ENCODE results near the gene DBNDD2.

Gene DBNDD2

DNA sequence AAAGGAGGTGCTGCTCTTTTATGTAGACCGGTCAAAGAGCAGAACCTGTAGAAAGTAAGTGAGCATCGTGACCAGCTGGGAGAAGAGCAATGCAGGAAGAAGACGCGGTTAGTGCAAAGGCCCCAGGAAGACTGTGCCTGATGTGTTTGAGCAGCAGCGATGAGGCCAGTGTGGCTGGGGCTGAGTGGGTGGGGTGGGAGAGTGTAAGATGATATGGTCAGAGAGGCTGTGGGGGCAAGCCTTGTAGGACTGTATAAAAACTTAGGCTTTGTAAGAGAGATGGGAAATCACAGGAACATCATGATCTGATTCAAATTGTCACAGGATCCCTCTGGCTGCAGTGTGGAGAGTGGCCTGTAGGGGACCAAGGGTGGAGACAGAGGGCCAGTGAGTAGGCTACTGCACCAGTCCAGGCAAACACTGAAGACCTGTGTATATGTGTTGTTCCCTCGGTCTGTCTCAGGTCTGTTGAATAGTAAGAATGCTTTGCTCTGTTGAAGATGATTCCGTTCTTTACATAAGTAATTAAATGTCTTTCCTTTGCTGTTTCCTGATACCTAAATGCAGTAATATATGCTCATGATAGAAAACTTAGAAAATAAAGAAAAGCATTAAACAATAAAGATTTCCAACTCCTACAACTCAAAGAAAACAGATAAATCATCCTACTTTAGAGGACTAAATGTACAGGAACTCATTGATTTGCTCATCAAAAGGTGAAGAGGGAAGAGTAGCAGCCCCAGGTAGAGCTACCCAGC is 37.9 kb downstream of the DBNDD2 start:
- in situ Hi-C loops (cut with MboI; ENCODE audit: low sequenced_read_pairs), result loop anchor here (10.0 kb wide), 1 partner anchor 329 kb away; no protein-coding TSS in a partner anchor

DNA sequence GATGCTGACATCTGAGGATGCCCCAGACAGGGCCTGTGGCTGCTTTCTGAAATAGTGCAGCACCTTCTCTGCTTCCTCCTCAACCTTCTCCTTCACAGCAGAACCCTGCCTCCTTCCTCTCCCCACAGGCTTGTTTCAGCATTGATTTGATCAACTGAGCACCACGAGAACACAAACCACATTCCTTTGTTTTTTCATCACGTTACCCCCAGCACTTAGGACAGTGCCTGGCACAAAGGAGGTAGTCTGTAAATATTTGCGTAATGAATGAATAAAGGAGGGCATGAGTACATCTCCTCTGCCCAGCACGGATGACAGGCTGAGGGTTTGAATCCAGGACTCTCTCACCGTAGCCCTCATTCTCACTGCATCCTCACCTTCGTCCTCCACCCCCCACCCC is 40.2 kb downstream of the DBNDD2 start:
- in situ Hi-C loops (cut with MboI; ENCODE audit: low sequenced_read_pairs), result loop anchor here (10.0 kb wide), 1 partner anchor 327 kb away; no protein-coding TSS in a partner anchor

DNA sequence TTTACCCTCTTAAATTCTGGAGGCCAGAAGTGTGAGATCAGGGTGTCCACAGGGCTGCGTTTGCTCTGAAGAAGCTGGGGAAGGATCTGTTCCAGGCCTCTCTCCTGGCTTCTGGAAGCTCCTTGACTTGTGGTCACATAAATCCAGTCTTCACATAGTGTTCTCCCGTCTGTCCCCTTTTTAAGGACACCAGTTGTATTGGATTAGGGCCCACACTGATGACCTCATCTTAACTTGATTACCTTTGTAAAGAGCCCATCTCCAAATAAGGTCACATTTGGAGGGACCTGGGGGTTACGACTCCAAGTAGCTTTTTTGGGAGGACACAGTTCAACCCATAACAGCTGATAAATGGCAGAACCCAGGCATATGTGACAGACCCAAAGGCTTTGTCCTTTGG is 41.4 kb downstream of the DBNDD2 start:
- in situ Hi-C loops (cut with MboI; ENCODE audit: low sequenced_read_pairs), result loop anchor here (10.0 kb wide), 1 partner anchor 325 kb away; no protein-coding TSS in a partner anchor

DNA sequence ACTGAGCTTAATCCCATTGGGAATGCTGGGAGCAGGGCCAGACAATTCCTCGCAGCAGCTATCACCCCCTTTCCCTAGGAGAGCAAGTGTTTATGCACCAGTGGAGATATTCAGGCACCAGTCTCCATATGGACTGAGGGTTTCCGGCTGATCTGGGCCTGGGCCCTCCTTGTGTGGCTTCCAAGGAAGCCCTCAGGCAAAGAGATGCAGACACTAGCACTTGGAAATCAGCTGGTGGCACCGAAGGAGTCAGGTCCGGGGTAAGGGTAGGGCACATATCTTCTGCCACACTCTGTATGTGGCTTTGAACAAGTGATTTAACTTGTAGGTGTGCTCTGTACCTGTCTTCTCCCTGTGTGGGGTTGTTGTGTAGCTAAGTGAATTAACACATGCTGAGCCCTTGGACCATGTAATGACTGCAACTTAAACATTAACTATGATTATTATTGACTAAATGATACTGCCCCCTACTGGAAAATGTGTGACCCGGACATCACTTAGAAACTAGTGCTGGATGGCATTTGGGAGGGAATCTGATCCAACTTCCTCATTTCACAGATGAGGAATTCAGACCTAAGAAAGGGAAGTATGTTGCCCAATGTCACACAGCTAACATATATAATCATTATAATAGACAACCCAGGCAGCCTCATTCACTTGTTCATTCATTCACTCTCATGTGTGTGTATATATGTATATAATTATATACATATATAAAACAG is 42.2 kb downstream of the DBNDD2 start:
- in situ Hi-C loops (cut with MboI; ENCODE audit: low sequenced_read_pairs), result no loop called here

DNA sequence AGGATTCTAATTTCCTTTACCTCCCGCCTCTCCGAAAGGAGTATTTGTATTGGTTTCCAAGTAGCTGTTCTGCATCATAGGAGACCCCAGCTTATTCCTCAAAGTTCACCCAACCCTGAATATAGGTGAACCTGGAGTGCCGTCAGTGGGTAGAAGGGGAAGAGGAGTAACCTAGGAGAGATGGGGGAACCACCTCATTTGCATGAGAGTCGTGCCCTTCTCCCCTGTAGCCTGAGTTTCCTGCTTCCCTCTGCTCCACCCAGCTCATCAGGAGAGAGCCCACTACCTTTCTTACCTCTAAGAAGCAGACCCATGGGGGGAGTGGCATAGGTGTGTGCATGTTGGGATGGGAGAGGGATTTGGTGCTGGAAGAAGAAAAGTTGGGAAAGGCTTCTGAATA is 44.1 kb downstream of the DBNDD2 start:
- in situ Hi-C loops (cut with MboI; ENCODE audit: low sequenced_read_pairs), result no loop called here

DNA sequence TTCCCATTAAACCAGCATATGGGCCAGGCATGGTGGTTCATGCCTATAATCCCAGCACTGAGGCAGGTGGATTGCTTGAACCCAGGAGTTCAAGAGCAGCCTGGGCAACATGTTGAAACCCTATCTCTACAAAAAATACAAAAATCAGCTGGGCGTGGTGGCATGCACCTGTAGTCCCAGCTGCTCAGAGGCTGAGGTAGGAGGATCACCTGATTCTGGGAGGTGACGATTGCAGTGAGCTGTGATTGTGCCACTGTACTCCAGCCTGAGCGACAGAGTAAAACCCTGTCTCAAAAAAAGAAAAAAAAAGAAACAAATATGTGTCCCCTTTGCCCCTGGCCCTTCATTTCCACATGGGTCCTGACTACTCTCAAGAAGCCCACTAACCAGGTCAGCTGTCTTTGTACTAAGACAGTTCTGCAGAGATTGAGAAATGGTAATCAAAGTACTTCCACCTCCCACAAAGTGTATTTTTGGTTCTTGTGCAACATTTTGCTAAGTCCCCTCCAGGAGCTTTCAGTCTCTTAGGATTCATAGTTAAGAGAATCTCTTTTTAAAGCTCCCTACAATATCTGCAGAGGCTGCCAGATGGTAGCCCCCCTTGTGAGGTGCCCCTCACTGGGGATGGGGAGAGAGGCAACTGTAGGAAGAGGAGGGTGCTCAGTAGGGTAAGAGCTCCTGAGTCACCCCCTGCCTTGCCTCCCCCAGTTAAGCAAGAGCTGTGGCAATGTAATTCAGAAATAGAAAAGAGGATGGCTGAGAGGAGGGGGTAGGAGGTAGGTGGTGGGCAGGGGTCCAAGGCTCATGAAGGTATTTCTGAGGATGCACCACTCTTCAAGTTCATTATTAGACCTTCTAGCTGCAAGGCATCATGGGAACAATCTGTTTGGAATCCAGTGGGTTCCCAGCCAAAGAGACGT is 44.9 kb downstream of the DBNDD2 start:
- in situ Hi-C loops (cut with MboI; ENCODE audit: low sequenced_read_pairs), result no loop called here

DNA sequence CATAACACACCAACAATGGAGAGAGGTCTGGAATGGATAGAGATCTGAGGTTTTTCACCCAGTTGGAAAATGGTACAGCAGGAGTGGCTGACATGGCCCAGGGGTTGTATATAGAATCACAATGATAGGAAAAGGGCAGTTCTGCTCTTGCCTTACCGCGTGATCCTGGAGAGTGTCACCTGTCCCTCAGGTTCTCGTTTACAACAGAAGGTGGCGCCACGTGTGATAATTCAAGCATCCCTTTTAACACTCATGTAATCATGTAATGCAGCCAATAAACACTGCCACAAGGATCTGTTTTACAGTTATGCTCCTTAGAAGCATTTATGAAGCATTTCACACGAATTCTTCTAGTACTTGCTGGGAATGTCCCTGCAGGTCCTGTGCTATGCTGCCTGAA is 48.5 kb downstream of the DBNDD2 start:
- in situ Hi-C loops (cut with MboI; ENCODE audit: low sequenced_read_pairs), result no loop called here

DNA sequence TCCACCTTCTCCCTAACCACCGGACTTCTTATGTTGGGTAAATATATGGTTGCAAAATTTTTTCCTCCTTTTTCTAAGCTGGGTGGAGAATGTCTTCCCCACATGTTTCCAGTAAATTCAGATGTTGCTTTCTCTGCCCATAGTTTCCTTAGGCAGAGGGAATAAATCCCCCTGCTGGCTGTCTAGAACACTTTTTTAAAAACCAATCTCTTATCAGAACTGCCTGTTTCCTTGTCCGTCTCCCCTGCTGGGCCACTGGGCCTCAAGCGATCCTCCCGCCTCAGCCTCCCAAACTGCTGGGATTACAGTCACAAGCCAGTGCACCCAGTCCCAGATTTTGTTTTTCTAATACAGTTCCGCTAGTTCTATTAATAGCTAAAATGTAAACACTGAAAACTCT is 51.5 kb downstream of the DBNDD2 start:
- in situ Hi-C loops (cut with MboI; ENCODE audit: low sequenced_read_pairs), result no loop called here
